PC-3 (cell line): ENCODE data around the gene EMC8. TPM values are rescaled to one million over a fixed set of nuclear protein-coding genes. Genes with fewer than 3 reads are reported as not detected.

ENCODE experiments used
- ATAC-seq: fragments of 200-7000 bp; cut with Tn5 transposase; 2 replicates; pipeline ENCODE4 v1.9.1; 2020; ENCODE audit warnings: mild to moderate bottlenecking, moderate library complexity
- BruUV-seq: library from RNA; stranded (reverse); fragments of 400-500 nt; replicated peaks from 2 replicates; lab custom pipeline; 2021; lab: Mats Ljungman, UMichigan
- CTCF ChIA-PET: fragments of 300-600 bp; sonication (Branson Sonifier 250); formaldehyde crosslinking; loops from one replicate; lab custom pipeline; 2022; ENCODE audit warnings: antibody characterized with exemption; lab: Charles Lee
- POLR2A ChIA-PET: fragments of 300-600 bp; sonication (Branson Sonifier 250); formaldehyde crosslinking; loops from one replicate; lab custom pipeline; 2022; ENCODE audit warnings: antibody characterized with exemption; ENCODE audit not compliant: unreplicated experiment; lab: Charles Lee
- DNase-seq: peaks from one replicate; pipeline ENCODE4 v3.0.0-alpha.2; 2015
- H2AFZ ChIP-seq: fragments of 300-600 bp; sonication (generic); 2 replicates; pipeline ENCODE4 v1.6.0; 2016; ENCODE audit warnings: antibody characterized with exemption, low read length
- H3F3A ChIP-seq: fragments of 300-600 bp; sonication (generic); one replicate; pipeline ENCODE4 v1.6.0; 2017; ENCODE audit warnings: antibody characterized with exemption, low read length, control low read depth, mild to moderate bottlenecking; ENCODE audit not compliant: unreplicated experiment
- H3K27ac ChIP-seq: fragments of 300-600 bp; sonication (generic); 2 replicates; pipeline ENCODE4 v1.5.1; 2016; ENCODE audit warnings: mild to moderate bottlenecking, low read length
- H3K27me3 ChIP-seq: fragments of 300-600 bp; sonication (generic); 2 replicates; pipeline ENCODE4 v1.6.1; 2016; ENCODE audit warnings: low read length, mixed read lengths
- H3K36me3 ChIP-seq: fragments of 300-600 bp; sonication (generic); 2 replicates; pipeline ENCODE4 v1.6.1; 2016; ENCODE audit warnings: low read depth, mixed run types, low read length, mixed read lengths
- H3K4me1 ChIP-seq: fragments of 300-600 bp; sonication (generic); 2 replicates; pipeline ENCODE4 v1.5.1; 2016; ENCODE audit warnings: low read length; ENCODE audit not compliant: insufficient read depth
- H3K4me2 ChIP-seq: fragments of 300-600 bp; sonication (generic); 2 replicates; pipeline ENCODE4 v1.6.0; 2016; ENCODE audit warnings: low read length
- H3K4me3 ChIP-seq: fragments of 300-600 bp; sonication (generic); 2 replicates; pipeline ENCODE4 v1.5.1; 2016; ENCODE audit warnings: mild to moderate bottlenecking, low read length, mixed read lengths
- H3K79me2 ChIP-seq: fragments of 300-600 bp; sonication (generic); 2 replicates; pipeline ENCODE4 v1.6.1; 2017; ENCODE audit warnings: low read length, mixed read lengths
- H3K9ac ChIP-seq: fragments of 300-600 bp; sonication (generic); 2 replicates; pipeline ENCODE4 v1.6.0; 2016; ENCODE audit warnings: mild to moderate bottlenecking, low read length
- H3K9me2 ChIP-seq: fragments of 300-600 bp; sonication (generic); replicated peaks from 2 replicates; pipeline ENCODE4 v1.6.1; 2016; ENCODE audit warnings: mixed run types, low read length, mixed read lengths
- H3K9me3 ChIP-seq: fragments of 300-600 bp; sonication (generic); 2 replicates; pipeline ENCODE4 v1.6.1; 2016; ENCODE audit warnings: low read length, mixed read lengths
- H4K20me1 ChIP-seq: fragments of 300-600 bp; sonication (generic); 2 replicates; pipeline ENCODE4 v1.6.1; 2016; ENCODE audit warnings: low read length, mixed read lengths
- CTCF ChIP-seq: fragments of 300-600 bp; sonication (generic); conservative IDR thresholded peaks from 2 replicates; pipeline ENCODE4 v1.5.1; 2017; ENCODE audit warnings: antibody characterized with exemption, low read depth, mild to moderate bottlenecking, low read length
- EZH2 ChIP-seq: fragments of 300-600 bp; sonication (generic); IDR thresholded peaks from one replicate; pipeline ENCODE4 v1.6.1; 2017; ENCODE audit warnings: antibody characterized with exemption, mild to moderate bottlenecking, low read length; ENCODE audit not compliant: unreplicated experiment
- EZH2phosphoT487 ChIP-seq: fragments of 300-600 bp; sonication (generic); IDR thresholded peaks from 2 replicates; pipeline ENCODE4 v1.6.1; 2018; ENCODE audit warnings: mild to moderate bottlenecking, antibody characterized with exemption, low read length, borderline replicate concordance
- intact Hi-C: fragments of 100-400 bp; cut with micrococcal nuclease; formaldehyde crosslinking; loops from 2 replicates; pipeline ENCODE4 v1.9.0; 2023
- total RNA-seq: library from RNA; depleted of rRNA; stranded (reverse); fragments of >200 nt; gene quantifications from 2 replicates; pipeline ENCODE4 v1.2.3, GENCODE V29; 2014

Gene EMC8
- total RNA-seq, 1 experiment from 2014 or later = 46.1 TPM

GRCh38 chr16:85751698-85752501, 47.4 kb downstream of the EMC8 start:
- Histone ChIP-seq H3K4me3 (peak overlapping the region; percentile 68), H3K4me2 (peak overlapping the region; percentile 89), H3K27me3 (no peaks in the 10 kb centered on the region), H3K4me1 (peaks cover 47% of the 10 kb centered on the region), H3K36me3 (no peaks in the 10 kb centered on the region), H2AFZ (peak overlapping the region; percentile 48; the same call in 1 of the 2 replicates), H3K9me3 (no peaks in the 10 kb centered on the region), H4K20me1 (no peaks in the 10 kb centered on the region), H3K27ac (peak overlapping the region; percentile 8), H3K9me2 (no peaks in the 10 kb centered on the region), H3K9ac (no peak overlapping the region), H3K79me2 (peaks cover 30% of the 10 kb centered on the region), H3F3A (peaks cover 5% of the 10 kb centered on the region)
- no TSS peak for BruUV-seq
- ChIA-PET POLR2A (interaction anchor here (0.6 kb wide), 1 partner anchor 16 kb away, joined by 4 read pairs; no protein-coding TSS in a partner anchor), CTCF (interaction anchor here (1.0 kb wide), 1 partner anchor 32 kb away, joined by 3 read pairs; no protein-coding TSS in a partner anchor)
- ATAC-seq (peak; percentile 35), DNase-seq (peak; percentile 68)
- no peak for TF ChIP-seq EZH2
- no peak for TF ChIP-seq CTCF
- TF ChIP-seq EZH2phosphoT487 = no peak
- intact Hi-C loops = no loop called here

GRCh38 chr16:85750827-85751697, 48.3 kb downstream of the EMC8 start, which contains the start of gene C16orf74:
C16orf74 (minus strand) TSS chr16:85751096; CDS start chr16:85735217, 15,879 bp downstream.
- CTCF ChIA-PET = no interaction called here
- peak; percentile 71 for DNase-seq

More at GRCh38 chr16:85750827-85751697, 48.3 kb downstream of the EMC8 start, which contains the start of gene C16orf74:
- peak within 1 kb of the TSS; percentile 95 for H3K4me3 ChIP-seq
- peaks cover 9% of the 10 kb centered on the region for H3F3A ChIP-seq
- no peaks in the 10 kb centered on the region for H3K9me3 ChIP-seq
- TF ChIP-seq EZH2 = no peak
- no peak for TF ChIP-seq EZH2phosphoT487
- TF ChIP-seq CTCF = no peak
- H4K20me1 ChIP-seq = no peaks in the 10 kb centered on the region
- no peaks in the 10 kb centered on the region for H3K9me2 ChIP-seq
- POLR2A ChIA-PET = interaction anchor here (0.6 kb wide), 1 partner anchor 16 kb away, joined by 4 read pairs; no protein-coding TSS in a partner anchor
- peaks cover 55% of the 10 kb centered on the region for H3K4me1 ChIP-seq
- no peak within 1 kb of the TSS for H3K27ac ChIP-seq
- H2AFZ ChIP-seq = peak within 1 kb of the TSS; percentile 74
- peak within 1 kb of the TSS; percentile 65 for H3K9ac ChIP-seq
- no peaks in the 10 kb centered on the region for H3K36me3 ChIP-seq
- BruUV-seq = no TSS peak
- intact Hi-C loops = no loop called here
- peaks cover 32% of the 10 kb centered on the region for H3K79me2 ChIP-seq
- H3K27me3 ChIP-seq = no peaks in the 10 kb centered on the region
- H3K4me2 ChIP-seq = peak within 1 kb of the TSS; percentile 99
- peak; percentile 59 for ATAC-seq
